COR-L47 (cell line): Measurements from ENCODE around the gene DCP1A.
A peak's percentile ranks its signal among the peaks of the same experiment; 100 is the strongest.
"Not testable (repeated sequence)": the region's sequence is repeated elsewhere in the genome, so short reads cannot be mapped to it uniquely, and the experiment has no call there.

Experiments used
- DNase-seq: peaks from one replicate; lab custom pipeline; 2025; lab: John Stamatoyannopoulos, UW

The DCP1A gene

DNA sequence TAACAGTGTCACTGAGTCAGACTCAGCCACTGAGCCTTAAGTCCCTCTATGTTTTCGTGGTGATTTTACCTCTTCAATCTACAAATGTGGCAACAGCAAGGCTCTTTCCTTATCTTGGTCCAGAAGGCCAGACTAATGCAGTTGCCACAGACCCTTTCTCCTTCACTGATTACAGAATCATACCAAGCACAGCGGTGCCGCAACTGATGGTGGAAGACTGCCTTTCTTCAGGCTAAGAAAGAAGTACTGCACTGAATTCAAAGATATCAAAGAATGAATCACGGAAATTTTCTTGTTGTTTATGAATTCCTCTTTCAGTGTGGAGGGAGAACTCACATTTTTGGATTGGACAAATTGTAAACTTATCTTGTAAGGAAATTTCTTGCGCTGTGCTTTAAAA lies 18.6 kb downstream of the DCP1A start:
- no peak for DNase-seq

DNA sequence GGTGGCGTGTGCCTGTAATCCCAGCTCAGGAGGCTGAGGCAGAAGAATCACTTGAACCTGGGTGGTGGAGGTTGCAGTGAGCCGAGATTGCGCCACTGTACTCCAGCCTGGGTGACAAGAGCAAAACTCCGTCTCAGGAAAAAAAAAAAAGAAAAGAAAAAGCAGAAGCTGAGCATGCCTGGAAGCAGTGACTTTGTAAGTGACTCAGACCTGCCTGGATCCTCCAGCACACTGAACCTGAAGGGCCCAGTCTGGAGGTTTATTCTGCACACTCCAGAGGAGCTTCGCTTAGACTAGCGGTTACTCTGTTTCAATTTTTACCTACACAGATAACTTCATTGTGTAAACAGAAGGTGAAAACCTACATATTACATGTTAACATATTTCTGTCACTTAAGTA lies 19.4 kb downstream of the DCP1A start:
- DNase-seq, result not testable (repeated sequence)

DNA sequence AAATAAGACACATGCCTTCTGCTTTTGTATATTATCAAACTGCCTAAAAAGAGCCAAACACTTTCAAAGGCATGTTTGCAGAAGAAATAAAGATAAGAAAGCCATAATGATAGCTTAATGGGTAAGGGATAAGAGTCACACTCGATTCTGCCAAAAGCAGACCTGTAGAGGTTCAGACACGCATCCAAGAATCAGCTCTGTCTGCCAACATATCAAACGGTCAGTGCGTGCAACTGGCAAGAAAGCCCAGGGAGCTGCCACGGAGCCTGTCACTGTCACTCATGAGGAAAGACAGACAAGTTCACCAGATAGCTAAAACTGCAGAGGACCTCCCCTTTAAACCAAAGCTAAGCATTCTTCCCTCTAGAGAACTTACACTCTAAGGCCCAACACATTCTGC lies 23.2 kb downstream of the DCP1A start:
- no peak for DNase-seq

DNA sequence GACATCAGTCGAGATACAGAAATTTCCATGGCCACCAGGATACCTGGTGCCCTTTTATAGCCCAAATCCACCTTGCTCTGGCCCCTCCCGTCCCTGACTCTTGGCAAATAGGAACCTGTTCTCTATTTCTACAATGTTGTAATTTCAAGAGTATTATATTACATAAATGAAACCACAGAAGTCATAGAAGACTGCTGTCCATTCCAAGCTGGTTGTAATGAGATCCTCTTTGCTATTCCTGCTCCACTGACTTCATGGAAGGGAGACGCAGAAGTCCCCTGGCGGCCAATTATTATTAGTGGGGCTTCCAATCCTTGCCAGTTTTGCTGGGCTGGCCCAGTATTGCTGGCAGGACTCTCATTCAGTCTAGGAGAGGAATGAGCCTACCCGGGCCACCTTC lies 26.6 kb downstream of the DCP1A start:
- no peak for DNase-seq

DNA sequence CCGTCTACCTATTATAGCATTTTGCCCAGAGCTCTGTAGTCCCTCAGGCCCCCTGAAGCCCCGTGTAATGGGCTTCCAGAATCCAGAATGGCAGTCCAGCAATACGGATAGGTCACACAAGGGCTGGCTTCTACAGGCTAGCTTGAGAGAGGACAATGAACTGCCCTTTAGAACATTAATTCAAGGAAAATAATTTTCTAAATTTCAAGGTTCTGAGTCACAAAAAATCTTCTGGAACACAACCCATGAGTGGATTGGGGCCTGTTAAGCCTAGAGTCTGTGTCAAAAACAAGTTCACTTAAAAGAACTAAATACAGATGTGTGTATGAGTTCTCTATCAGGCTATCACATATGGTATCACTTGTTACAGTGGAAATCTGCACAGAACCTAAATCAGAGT lies 28.8 kb downstream of the DCP1A start:
- DNase-seq, result no peak

DNA sequence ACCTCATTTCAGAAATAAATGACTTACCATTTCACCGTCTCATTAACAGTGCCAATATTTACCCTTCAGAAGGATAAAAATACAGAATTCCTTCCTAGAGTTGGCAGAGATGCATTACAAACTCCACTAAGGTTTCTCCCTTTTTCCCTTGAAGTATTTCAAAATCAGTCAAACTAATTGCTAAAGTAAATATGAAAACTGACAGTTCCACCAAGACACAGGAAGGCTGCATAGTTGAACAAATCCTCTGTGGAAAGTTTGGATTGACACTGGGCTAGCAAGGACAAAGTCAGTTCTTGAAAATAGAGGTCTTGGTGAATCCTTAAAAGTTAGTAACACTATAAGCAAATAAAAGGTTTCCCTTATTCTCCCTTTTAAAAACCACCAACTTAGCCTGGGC lies 34.5 kb downstream of the DCP1A start:
- DNase-seq, result no peak

DNA sequence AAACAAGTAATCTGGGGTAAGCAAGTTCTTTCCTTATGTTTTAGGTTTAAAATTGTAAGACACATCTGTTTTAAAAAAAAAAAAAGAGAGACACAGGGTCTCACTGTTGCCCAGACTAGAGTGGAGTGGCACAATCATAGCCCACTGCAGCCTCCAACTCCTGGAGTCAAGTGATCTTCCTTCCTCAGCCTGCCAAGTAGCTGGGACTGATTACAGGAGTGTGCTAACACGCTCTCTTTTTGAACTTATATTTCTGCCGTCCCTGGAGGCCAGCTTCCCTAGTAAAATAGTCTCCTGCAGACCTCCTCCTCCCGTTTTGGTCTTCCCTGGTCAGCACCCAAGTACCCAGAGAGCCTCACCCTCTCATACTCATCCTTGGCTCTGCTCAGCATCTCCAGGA lies 35.5 kb downstream of the DCP1A start:
- DNase-seq, result no peak

DNA sequence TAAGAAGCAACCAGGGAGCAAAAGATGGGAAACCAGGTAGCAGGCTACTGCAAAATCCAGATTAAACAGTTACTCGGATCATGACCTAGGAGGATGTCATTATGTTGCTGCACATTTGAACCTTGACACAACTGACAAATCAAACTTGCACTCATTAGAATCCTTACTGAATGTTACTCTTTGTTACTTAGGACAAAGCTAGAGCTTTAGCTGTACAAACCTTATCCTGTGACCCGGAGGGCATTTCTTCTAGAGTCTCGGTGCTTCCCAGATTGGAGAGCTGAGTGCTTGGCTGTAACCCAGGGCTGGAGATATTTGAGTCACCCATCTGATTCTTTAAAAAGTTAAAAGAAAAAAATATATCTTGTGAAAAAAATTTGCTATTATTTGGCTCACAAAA lies 43.4 kb downstream of the DCP1A start:
- no peak for DNase-seq

DNA sequence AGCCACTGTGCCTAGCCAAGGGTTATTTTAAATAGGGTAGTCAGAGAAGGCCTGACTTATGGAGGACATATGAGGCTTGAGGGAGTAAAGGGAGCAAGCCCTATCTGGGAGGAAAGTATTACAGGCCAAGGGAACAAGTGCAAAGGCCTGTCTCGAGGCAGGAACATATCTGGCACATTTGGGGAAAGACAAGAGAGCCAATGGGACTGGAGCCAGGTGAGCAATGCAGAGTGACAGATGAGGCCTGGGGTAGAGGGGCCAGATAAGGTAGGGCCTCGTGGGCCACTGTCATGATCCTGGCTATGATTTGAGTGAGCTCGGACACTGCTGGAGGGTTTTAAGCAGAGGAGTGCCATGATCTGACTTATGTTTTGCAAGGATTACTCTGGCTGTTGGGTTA lies 43.8 kb downstream of the DCP1A start:
- no peak for DNase-seq

DNA sequence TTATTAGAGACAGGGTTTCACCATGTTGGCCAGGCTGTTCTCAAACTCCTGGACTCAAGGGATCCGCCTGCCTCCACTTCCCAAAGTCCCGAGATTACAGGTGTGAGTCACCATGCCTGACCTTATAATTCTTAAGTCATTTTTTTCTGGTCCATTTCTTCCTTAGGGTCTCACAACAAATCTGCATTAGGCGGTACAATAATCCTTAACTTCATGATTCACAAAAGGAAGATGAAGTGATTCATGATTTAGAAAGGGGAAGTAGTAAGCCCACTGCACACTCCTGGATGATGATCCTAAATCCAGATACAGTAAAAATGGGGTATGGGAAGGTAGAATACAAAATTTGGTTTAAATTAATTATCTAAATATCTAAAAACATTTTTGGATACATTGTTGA lies 46.5 kb downstream of the DCP1A start:
- no peak for DNase-seq

DNA sequence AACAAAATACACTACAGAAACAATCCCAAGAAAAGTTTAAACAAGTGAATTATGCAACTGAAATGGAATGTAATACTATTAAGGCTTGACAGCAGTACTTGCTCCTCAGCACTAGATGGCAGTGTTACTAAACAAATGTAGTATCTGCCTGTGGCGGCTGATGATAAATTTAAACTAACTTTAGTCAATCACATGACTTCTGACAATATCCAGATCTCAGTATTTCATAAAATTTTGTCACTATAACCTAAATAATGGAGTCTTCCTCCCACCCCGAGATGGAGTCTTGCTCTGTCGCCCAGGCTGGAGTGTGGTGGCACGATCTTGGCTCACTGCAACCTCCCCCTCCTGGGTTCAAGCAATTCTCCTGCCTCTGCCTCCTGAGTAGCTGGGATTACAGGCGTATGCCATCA lies 47.7 kb downstream of the DCP1A start:
- not testable (repeated sequence) for DNase-seq

DNA sequence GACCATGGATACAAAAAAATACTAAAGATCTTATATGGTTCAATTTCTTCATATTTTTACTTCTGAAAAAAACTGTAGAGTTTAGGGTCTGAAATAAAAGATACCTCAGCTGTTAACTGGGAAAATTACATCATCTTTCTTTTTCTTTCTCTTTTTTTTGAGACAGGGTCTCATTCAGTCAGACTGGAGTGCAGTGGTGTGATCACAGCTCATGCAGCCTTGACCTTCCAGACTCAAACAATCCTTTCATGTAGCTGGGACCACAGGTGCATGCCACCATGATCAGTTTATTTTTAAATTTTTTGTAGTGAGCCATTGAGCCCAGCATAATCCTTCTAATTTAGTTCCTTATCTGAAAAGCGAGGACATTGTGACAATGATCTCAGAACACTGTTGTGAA lies 51.9 kb downstream of the DCP1A start:
- DNase-seq, result no peak

DNA sequence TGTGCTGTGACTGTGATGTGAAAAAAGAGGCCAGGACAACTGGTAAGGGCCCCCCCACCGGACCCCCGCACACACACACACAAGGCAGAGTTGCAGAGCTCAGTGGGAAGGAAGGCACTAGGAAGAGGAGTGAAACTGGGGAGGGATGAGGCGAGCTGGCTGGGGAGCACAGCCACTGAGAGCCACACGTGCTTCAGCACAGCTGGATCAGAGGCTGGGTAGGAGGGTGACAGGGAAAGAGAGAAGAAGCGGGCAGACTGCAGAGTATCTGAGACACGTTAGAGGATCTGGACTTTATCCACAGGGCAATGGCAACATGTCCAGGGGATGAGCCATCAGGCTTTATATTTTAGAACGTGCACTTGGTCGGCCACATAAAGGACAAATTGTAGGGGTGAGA lies 53.5 kb downstream of the DCP1A start:
- DNase-seq, result no peak

DNA sequence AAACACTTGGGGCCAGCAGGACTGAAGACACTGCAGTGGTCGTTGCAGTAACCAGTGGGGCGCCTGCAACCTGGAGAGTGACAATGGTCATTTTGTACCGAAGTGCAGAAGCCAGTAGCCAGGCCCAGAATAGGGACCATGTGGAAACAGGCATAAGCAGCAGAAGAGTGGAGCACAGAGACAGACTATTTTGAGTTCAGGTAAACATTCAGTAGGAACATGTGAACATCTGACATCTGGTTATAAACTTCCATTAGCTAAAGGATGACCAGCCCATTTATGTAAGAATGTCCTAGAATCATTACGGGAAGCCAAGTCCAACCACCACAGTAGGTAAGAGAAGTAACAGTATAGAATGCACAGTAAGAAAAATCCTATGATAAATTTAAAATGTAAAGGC lies 59.1 kb downstream of the DCP1A start:
- no peak for DNase-seq

DNA sequence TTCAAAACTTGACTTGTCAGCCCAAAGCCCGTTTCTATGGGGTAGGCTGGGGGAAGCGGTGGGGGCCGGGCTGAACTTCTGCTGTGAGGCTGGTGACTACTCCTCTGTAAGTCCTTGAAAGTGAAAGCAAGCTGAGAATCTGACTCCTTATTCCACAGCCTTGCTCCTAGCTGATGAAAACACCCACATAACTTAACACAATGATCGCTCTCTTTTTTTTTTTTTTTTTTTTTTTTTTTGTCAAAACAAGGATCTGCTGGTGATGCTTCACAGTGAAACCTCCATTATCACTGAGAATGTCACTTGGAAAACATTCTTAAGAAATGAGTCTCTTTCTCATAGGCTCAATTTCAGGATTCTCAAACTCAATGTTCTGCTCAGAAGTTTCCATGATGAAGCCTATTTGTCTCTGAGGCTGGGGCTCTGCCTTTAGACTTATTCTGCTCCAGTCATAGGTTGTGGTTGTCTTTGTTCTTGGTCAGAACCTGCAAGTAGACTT lies 60.2 kb downstream of the DCP1A start:
- DNase-seq, result no peak

DNA sequence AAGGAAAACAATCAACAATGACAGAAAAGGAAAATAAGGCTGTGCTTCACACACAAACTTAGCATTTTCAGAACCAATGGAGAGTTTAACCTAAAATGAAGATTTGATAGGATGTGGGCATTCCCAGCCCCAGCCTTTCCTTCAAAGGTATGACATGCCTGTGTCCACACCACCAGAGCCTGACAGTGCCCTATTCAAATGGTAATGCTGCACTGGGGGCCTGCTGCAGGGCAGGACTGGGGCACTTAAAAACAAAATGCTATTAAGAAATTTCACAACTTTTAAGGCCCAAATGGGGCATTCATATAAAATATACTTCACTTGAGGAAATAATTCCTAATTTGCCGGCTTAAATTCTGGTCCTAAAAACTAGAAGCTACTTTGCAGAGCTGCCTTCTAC lies 60.6 kb downstream of the DCP1A start:
- no peak for DNase-seq

DNA sequence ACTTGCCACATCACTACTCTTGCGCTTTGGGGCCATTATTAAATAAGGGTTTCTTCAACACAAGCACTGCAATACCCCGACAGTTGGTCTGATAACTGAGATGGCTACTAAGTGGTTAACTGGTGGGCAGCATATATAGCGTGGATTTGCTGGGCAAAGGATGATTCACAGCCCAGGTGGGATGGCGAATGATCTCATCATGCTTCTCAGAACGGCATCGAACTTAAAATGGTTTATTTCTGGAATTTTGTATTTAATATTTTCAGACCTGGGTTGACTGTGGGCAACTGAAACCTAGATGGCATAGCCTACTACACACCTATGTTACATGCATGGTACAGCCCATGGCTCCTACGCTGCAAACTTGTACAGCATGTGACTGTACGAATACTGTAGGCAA lies 64.8 kb downstream of the DCP1A start:
- no peak for DNase-seq

DNA sequence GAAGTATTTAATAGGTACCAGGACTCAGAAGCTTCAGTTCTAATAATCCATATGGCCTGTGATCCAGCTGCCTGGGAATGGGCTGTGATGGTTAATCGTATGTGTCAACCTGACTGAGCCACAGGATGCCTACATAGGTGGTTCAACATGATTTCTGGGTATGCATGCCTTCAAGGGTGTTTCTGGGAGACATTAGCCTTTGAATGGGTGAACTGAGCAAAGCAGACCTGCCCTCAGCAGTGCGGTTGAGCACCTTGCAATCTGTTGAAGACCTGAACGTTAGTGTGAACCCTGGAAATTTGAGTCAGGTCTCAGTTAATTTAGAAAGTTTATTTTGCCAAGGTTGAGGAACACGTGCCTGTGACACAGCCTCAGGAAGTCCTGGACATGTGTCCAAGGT lies 68.7 kb downstream of the DCP1A start:
- no peak for DNase-seq

DNA sequence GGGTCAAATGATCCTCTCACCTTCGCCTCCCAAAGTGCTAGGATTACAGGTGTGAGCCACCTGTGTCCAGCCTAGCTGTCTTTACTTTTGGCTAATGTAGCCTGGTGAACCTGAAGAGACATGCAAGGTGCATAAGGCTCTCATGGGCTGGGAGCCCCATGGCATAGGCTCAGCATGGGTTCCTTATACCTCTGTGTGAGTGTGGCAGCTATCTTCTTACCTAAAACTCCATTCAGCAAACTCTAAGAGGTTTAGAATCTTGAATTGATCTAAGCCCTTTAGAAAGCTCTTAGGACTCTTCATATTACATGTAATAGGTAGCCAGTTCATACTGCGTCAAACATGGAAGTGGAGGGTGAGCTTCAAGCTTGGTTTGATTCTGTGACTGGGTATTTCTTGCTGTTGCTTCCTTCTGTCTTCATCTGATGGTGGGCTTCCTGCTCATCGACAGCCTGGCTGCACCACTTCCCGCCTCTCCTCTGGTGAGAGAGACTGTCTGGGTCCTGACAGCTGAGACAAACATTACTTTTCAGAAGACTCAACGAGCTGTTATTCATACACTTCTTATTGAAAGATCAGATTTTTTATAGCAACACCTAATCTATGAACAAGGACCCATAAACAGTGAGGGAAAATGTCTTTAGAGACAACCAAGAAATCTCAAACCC lies 72.3 kb downstream of the DCP1A start:
- DNase-seq, result no peak

DNA sequence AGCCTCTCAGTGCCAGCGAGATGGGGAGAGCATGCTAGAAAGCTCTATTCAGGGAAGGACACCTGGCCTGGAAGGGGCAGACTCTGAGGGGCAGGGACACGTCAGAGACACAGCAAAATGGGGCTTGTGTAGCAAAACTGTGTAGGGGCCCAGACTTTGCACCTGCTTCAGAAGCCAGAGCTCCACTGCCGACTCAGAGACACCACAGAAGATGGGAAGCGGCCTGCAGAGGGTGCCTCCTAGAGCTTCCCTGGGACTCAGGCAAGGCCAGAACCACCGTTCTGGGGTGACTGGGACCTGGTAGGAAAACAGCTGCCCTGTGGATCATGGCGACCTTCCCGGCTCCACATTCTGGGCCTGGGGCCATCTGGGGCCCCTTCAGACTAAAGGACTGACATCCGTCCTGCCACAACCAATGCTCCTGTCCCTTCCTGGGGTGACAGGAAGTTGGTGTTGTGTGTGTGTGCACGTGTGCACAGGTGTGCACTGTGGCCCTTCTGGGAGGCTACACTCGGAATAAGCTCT lies 74.1 kb downstream of the DCP1A start:
- DNase-seq, result no peak

DNA sequence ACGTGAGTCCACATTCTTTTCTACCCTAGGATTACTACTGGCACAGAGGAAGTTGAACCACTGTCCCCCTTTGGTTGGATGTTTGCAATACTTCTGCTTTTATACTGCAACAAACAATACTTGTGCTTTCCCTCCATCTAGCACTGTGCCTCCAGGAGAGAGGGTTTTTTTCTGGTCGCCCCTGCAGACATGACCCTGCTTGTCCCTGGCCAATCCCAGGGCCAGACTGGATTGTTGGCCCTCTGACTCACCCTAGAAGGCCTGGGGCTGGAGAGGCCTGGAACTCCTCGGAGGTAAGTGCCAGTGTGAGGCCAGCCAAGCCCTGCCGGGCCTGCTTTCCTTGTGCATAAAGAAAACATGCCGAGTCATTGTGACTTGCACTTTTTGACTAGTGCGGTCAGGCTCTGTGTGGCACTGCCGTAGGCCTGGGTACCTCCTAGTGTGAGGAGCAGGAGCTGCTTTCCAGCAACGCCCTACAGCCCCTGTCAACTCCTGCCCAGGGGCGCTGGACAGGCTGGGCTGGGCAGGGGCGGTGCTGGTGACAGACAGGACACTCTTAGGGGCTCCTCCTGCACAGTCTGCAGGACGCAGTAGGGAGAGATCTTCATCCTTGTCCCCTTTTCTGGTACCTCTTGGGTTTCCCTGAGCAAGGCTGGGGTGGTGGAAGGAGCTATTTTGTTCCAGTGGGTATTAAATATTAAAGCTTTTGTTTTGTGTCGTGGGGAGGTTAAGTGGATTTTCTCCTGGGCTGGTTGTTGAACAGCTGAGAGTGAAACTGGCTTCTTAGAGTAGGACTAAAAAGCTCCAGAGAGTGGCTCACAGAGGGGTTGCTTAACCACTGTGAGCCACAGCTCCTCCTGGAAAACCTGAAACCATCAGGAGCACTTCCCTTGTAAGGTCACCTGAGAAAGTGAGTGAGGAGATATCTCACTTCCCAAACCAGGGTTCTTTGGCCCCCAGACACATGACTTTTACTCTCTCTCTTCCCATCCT lies 77.2 kb downstream of the DCP1A start:
- peak; percentile 60 for DNase-seq

DNA sequence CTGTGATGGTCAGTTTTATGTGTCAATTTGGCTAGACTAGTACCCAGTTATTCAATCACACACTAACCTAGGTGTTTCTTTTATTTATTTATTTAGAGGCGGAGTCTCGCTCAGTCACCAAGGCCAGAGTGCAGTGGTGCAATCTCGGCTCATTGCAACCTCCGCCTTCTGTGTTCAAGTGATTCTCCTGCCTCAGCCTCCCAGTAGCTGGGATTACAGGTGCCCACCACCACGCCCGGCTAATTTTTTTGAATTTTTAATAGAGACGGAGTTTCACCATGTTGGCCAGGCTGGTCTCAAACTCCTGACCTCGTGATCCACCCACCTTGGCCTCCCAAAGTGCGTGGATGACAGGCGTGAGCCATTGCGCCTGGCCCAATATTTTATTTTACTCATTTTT lies 78.2 kb downstream of the DCP1A start:
- not testable (repeated sequence) for DNase-seq

DNA sequence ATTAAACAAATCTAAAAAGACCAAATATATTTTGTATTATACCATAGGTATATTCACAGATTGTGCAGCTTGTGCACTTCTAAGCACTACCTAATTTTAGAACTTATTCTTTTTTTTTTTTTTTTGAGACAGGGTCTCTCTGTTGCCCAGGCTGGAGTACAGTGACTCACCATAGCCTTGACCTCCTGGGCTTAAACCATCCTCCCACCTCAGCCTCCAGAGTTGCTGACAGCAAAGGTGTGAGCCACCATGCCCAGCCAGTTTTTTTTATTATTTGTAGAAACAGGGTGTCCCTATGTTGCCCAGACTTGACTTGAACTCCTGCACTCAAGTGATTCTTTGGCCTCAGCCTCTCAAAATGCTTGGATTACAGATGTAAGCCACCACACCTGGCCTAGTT lies 79.6 kb downstream of the DCP1A start:
- no peak for DNase-seq
